DND-41 (cell line): ENCODE data around the gene PRRX1.

ENCODE experiments used
- ATAC-seq: fragments of 200-7000 bp; cut with Tn5 transposase; 3 replicates; pipeline ENCODE4 v1.9.1; 2021; ENCODE audit warnings: low read depth; ENCODE audit not compliant: insufficient read depth
- DNase-seq: peaks from one replicate; pipeline ENCODE4 v3.0.0-alpha.2; 2020
- H2AFZ ChIP-seq: 2 replicates; pipeline ENCODE4 v1.6.0; 2012; ENCODE audit warnings: low read depth, low read length
- H3K27ac ChIP-seq: 2 replicates; pipeline ENCODE4 v1.5.1; 2012; ENCODE audit warnings: low read length, inconsistent platforms
- H3K27me3 ChIP-seq: fragments of 200-600 bp; sonication (generic); 2 replicates; pipeline ENCODE4 v1.6.0; 2012; ENCODE audit warnings: low read length, mild to moderate bottlenecking, inconsistent platforms; ENCODE audit not compliant: insufficient read depth, poor library complexity
- H3K36me3 ChIP-seq: 2 replicates; pipeline ENCODE4 v1.5.1; 2012; ENCODE audit warnings: low read length, inconsistent platforms; ENCODE audit not compliant: insufficient read depth
- H3K4me1 ChIP-seq: 2 replicates; pipeline ENCODE4 v1.5.1; 2012; ENCODE audit warnings: mild to moderate bottlenecking, low read length; ENCODE audit not compliant: insufficient read depth
- H3K4me2 ChIP-seq: 2 replicates; pipeline ENCODE4 v1.6.0; 2012; ENCODE audit warnings: mild to moderate bottlenecking, moderate library complexity, low read length, inconsistent platforms; ENCODE audit not compliant: insufficient read depth
- H3K4me3 ChIP-seq, 2 experiments: fragments of 200-600 bp in 1 of 2; shearing (Covaris generic) in 1 of 2; 2 replicates each; pipeline ENCODE4 v1.5.1; 2012 to 2016; ENCODE audit warnings: inconsistent platforms in 2 of 2, low read length in 2 of 2, mild to moderate bottlenecking in 2 of 2, low read depth in 1 of 2, moderate library complexity in 1 of 2
- H3K79me2 ChIP-seq: 2 replicates; pipeline ENCODE4 v1.6.0; 2012; ENCODE audit warnings: low read length, inconsistent platforms; ENCODE audit not compliant: insufficient read depth
- H3K9ac ChIP-seq: 2 replicates; pipeline ENCODE4 v1.6.0; 2012; ENCODE audit warnings: low read depth, mild to moderate bottlenecking, inconsistent platforms, low read length, moderate library complexity
- H3K9me3 ChIP-seq: 2 replicates; pipeline ENCODE4 v1.5.1; 2012; ENCODE audit warnings: low read length, moderate library complexity, mild to moderate bottlenecking, inconsistent platforms; ENCODE audit not compliant: insufficient read depth, severe bottlenecking
- H4K20me1 ChIP-seq: 2 replicates; pipeline ENCODE4 v1.6.0; 2012; ENCODE audit warnings: low read length; ENCODE audit not compliant: insufficient read depth
- EZH2 ChIP-seq: IDR thresholded peaks from 3 replicates; pipeline ENCODE4 v1.6.1; 2012; ENCODE audit warnings: borderline replicate concordance, low read depth, mild to moderate bottlenecking, moderate library complexity, low read length, inconsistent platforms; ENCODE audit not compliant: severe bottlenecking
- TF ChIP-seq, protein P1 (sequence below): IDR thresholded peaks from 2 replicates; pipeline ENCODE4 v1.5.1; 2012; ENCODE audit warnings: borderline replicate concordance, low read length, moderate library complexity, mild to moderate bottlenecking; ENCODE audit not compliant: poor library complexity, severe bottlenecking; ENCODE audit errors: extremely low read depth

PRRX1 gene

DNA sequence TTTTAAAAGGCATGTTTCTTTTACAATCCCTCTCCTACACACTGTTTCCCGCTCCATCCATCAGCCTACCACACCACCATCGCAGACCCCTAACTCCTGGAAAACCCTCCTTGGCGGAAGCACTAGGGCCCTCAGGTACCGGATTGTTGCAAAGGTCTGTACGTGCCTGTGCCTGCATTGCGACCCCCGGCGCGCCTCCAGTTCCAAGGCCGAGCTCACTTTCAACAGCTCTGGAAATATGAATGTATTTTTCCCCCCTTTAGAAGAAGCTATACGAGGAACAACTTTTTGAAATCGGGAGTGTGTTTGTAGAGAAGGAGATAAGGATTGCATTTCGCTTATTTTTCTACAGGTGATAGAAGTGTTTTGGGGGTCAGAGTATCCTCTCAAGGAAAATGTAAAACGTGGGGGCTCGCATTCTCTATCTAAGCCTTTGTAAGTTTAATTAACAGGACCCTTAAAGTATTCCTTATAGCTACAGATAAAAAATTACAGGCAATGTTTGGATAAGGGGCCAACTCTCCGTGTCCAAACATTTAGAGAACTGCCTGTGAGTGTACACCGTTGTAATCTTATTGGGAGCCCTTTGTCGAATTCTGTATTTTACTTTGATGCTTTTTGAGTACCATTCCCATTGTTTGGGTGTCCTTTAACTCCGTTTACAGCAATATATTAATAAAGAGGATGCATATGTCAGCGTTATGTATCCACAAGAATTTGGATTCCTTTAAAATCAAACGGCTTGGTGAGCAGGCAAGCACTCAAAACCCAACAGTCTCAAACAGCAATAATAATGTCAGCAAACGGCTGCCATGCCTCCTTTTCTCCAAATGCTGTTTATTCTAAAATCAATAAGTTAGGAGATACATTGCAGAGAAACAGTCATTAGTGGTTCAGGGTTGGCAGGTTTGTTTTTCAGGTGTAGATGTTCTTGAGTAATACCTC is 5.9 kb downstream of the PRRX1 start:
- Histone ChIP-seq H3K4me2 (no peak overlapping the region), H3K9me3 (no peaks in the 10 kb centered on the region), H3K9ac (no peak overlapping the region), H3K79me2 (no peaks in the 10 kb centered on the region), H3K4me1 (no peaks in the 10 kb centered on the region), H3K4me3 (no peak overlapping the region), H3K36me3 (no peaks in the 10 kb centered on the region), H2AFZ (no peak overlapping the region), H3K27ac (no peak overlapping the region), H4K20me1 (no peaks in the 10 kb centered on the region), H3K27me3 (no peaks in the 10 kb centered on the region)
- TF ChIP-seq, protein P1, sequence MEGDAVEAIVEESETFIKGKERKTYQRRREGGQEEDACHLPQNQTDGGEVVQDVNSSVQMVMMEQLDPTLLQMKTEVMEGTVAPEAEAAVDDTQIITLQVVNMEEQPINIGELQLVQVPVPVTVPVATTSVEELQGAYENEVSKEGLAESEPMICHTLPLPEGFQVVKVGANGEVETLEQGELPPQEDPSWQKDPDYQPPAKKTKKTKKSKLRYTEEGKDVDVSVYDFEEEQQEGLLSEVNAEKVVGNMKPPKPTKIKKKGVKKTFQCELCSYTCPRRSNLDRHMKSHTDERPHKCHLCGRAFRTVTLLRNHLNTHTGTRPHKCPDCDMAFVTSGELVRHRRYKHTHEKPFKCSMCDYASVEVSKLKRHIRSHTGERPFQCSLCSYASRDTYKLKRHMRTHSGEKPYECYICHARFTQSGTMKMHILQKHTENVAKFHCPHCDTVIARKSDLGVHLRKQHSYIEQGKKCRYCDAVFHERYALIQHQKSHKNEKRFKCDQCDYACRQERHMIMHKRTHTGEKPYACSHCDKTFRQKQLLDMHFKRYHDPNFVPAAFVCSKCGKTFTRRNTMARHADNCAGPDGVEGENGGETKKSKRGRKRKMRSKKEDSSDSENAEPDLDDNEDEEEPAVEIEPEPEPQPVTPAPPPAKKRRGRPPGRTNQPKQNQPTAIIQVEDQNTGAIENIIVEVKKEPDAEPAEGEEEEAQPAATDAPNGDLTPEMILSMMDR: no peak
- no peak for DNase-seq
- no peak for ATAC-seq

DNA sequence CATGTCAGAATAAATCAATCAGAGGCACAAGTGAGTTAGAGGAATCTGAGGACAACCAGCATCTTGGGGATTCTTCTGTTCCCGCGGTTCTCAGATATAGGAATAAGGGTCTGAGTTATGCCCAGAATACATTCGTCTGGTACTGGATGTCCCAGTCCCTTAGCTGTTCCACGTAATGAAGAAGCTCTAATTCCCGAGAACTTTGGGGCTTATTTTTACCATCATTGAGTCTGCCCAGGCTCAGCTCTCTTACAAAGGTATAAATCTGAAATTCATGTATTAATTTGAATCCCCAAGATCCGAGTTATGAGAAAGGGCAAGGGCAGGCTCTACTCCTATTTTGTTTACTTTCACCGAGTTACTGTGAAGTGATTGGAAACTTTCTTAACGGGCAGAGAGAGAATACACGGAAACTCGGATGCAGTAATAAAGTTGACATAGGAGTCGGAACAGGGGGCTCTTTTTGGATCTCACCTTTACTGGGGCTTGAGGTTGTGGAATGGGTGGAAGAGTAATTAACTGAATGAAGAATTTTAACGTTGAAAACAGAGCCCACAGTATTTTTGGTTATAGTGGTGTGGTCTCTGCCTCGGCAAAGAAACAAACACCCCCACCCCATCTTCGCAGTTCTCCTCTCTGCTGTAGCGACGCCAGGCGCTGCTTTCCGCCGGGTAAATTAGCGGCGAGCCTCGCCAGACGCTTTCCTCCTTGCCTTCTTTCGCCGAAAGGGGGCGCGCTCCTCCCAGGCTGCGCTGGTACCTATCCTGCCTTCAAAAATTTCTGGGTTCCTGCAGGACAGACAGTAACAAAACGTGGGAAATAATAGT is 7.1 kb downstream of the PRRX1 start:
- Histone ChIP-seq H3K4me1 (peaks cover 5% of the 10 kb centered on the region; the same call in 1 of the 2 replicates), H4K20me1 (no peaks in the 10 kb centered on the region), H3K9me3 (no peaks in the 10 kb centered on the region), H2AFZ (no peak overlapping the region), H3K27me3 (no peaks in the 10 kb centered on the region), H3K36me3 (no peaks in the 10 kb centered on the region), H3K4me3 (no peak overlapping the region), H3K27ac (no peak overlapping the region), H3K4me2 (no peak overlapping the region), H3K79me2 (no peaks in the 10 kb centered on the region), H3K9ac (no peak overlapping the region)
- no peak for TF ChIP-seq EZH2
- TF ChIP-seq, protein P1: no peak
- DNase-seq: no peak
- ATAC-seq: no peak

DNA sequence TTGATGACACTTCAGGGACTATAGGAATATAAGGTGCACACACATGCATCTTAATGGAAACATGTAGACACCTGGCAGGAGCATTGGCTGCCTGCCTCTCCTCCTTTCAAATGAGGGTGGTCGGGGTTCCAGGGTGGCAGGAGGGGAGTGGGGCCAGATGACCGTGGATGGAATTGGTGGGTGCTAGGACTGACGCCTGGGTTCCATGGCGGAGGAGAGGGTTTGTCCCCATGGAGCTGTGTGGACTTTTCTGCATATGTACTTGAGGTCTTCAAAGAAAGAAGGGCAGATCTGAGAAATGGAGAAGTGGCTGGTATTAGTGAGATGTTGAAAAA is 7.7 kb downstream of the PRRX1 start:
- no peak for TF ChIP-seq EZH2
- TF ChIP-seq, protein P1: no peak
- ATAC-seq: no peak

More for the DNA sequence above, 7.7 kb downstream of the PRRX1 start:
- H3K27me3 ChIP-seq: no peaks in the 10 kb centered on the region
- no peak for DNase-seq
- no peaks in the 10 kb centered on the region for H3K36me3 ChIP-seq
- H3K79me2 ChIP-seq: no peaks in the 10 kb centered on the region
- H2AFZ ChIP-seq: no peak overlapping the region
- H3K9ac ChIP-seq: no peak overlapping the region
- H3K27ac ChIP-seq: no peak overlapping the region
- H4K20me1 ChIP-seq: no peaks in the 10 kb centered on the region
- no peaks in the 10 kb centered on the region for H3K9me3 ChIP-seq
- no peak overlapping the region for H3K4me3 ChIP-seq
- H3K4me1 ChIP-seq: peaks cover 5% of the 10 kb centered on the region; the same call in 1 of the 2 replicates
- no peak overlapping the region for H3K4me2 ChIP-seq
